Endometrium (tissue), 2 donors: ENCODE measurements around the gene FHIT.

Experiments used
- FAIRE-seq: peaks from 2 replicates; lab custom pipeline; 2012; peaks lifted over from hg19 to GRCh38; lab: Jason Lieb, UNC
- donor health status: control.
- donor health status: control.

The FHIT gene

GRCh38 chr3:60399861-60400845 lies 851.1 kb downstream of the FHIT start:
- FAIRE-seq: no peak

DNA sequence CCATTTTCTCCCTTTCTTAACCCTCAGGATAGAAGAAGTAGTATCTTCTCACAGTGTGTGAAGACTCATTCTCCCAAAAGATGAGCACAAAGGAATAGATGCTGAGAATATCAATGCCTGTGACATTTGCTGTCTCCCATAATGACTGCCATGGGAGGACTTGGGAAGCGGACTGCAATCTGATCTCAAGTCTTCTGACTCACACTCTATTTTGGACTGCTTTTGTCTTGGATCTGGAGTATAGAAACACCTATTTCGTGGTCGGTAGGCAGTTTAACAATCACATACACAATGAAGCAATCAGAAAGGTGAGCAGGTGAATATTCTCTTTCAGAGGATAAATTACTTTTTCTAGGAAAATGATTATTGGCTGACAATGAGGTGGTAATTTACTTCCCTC lies 852.0 kb downstream of the FHIT start:
- no peak for FAIRE-seq

DNA sequence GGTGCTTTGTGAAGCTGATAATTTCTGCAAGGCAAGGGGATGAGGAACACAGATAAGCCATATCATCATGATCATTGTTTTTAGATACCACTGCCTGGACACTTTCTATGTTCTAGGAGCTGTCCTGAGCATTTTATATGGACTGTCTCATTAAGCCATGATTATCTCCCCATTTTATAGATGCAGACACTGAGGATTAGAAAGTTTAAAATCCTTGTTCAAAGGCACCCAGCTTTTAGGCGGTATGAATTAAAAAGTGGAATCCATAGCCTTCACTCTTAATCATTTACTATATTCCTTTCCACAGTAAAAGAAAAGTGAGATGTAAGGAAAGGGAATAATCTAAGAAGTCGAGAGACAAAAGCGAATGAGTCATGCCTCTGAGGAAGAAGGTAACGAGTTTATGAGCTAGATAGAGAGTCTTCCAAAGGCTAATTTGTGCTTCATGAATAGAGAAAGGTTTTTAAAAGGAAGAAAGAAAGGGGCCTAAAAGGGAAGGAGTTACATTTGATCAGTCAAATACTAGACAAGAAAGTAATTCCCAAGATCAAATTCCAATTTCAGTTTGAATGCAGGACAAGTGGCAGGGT lies 856.0 kb downstream of the FHIT start:
- no peak for FAIRE-seq

- no peak for FAIRE-seq
Observed at GRCh38 chr3:60393946-60394345, 857.3 kb downstream of the FHIT start.

DNA sequence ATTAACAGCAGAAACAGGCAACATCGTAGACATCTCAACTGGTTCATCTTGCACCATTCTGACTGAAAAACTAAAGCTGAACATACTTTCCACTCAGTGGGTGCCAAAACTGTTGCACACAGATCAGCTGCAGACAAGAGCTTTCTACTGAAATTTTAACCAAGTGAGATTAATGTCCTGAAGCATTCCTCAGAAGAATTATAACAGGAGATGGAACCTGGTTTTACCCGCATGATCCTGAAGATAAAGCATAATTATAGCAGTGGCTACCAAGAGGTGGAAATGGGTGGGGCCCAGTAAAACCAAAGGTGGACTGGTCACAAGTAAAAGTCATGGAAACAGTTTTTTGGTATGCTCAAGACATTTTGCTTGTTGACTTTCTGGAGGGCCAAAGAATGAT lies 858.8 kb downstream of the FHIT start:
- no peak for FAIRE-seq

DNA sequence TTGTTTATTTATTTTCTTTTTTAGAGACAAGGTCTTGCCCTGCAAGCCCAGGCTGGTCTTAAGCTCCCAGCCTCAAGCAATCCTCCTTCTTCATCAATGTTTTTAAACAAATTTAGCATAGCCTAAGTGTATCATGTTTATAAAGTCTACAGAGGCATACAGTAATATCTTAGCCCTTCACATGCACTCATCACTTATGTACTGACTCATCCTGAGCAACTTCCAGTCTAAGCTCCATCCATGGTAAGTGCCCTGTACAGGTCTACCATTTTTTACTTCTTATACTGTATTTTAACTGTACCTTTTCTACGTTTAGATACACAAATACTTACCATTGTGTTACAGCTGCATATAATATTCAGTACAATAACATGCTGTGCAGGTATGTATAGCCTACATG lies 860.0 kb downstream of the FHIT start:
- FAIRE-seq: no peak

DNA sequence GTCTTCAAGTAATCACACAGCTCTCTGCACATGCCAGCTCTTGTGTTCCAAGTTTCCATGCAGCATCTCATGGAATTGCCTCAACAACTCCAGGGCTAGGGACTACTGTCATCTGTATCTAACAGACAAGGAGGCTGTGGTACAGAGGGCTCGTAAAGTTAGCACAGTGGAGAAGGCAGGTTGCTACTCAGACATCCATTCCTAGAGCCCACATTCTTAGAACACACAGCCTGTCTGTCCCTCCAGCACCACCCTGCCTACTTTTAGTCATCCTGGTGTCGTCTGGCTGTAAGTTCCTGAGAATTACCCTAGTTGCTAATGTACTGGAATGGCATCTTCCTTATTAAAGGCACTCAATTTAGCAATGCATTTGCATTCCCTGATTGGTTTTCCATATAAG lies 862.5 kb downstream of the FHIT start:
- no peak for FAIRE-seq

DNA sequence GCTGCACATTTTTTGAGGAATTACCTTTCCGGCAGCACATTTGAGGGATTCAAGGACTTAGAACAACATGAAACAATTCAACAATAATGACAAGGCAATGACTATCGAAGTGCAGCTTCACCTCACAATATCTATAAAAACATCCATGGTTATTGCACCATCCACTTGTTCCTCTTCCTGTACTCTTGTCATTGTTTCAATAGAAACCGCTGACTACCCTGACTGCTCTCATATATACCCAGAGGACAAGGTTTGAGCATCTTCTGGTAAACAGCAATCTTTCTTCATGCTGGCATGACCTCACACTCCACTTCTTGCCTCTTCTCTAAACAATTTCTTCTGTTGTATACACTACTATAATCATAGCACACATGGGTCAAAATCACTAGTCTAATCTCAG lies 864.9 kb downstream of the FHIT start:
- no peak for FAIRE-seq

DNA sequence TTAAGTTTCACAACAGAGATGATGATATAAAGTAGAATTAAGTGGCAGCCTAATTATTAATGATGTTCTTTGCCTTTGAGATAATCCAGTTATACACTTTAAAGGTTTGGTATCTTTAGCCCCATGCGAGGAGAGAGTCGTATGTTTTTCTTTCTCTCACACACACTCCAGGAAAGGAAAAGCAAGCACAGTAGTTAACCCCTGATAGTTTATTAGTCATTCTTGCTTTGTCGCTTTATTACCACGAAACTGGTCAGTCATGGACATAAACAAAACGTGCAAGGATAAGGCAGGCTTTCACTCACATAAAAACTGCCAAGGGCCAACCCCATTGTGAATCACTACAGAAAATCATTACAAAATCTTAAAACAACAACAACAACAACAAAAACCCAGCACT lies 866.9 kb downstream of the FHIT start:
- no peak for FAIRE-seq

DNA sequence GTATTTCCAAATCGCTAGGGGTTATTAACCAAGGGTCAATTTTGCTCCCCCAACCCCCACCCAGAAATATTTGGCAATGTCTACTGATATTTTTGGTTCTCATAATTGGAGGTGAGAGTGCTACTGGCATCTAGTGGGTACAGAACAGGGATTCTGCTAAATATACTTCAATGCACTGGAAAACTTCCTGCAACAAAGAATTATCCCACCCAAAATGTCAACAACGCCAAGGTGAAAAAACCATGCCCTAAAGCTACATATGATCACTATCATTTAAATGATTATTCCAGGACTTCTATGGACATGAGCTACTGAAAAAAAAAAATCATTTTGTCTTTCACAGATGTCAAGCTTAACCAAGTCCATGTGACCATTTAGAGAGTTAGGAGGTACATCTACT lies 867.9 kb downstream of the FHIT start:
- FAIRE-seq: no peak

DNA sequence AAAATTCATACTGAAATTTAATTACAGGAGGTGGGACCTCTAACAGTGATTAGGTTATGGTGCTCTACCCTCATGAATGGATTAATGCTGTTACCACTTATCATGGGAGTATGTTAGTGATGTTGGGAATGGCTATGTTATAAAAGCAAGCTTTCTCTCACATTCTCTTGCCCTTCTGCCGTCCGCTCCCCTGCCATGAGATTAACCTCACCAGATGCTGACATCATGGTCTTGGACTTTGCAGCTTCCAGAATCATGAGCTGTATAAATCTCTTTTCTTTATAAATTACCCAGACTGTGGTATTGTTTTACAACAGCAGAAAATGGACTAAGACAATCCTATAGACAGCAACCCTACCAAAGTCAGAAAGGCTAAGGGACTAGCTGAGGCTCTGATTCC lies 884.8 kb downstream of the FHIT start:
- FAIRE-seq: no peak

GRCh38 chr3:60365360-60365759 lies 885.9 kb downstream of the FHIT start:
- FAIRE-seq: no peak

GRCh38 chr3:60364475-60364874 lies 886.8 kb downstream of the FHIT start:
- no peak for FAIRE-seq

DNA sequence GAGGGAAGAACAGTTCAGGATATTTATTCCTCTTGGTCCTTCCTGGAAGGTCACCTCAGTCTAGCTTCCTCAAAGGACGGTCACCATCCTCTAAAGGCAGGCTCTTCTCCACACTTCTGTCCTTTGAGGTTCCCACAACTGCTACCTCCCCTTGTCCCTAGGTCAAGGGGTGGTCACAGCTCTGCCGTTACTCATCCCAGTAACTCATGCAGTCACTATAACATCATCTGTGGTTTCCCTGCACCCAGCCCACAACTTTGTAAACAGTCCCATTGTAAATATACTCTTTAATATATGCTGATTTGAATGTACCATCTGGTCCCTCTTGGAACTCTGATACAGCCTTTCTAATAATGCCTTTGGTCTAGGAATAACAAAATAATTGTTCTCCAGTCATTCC lies 887.4 kb downstream of the FHIT start:
- FAIRE-seq: no peak

DNA sequence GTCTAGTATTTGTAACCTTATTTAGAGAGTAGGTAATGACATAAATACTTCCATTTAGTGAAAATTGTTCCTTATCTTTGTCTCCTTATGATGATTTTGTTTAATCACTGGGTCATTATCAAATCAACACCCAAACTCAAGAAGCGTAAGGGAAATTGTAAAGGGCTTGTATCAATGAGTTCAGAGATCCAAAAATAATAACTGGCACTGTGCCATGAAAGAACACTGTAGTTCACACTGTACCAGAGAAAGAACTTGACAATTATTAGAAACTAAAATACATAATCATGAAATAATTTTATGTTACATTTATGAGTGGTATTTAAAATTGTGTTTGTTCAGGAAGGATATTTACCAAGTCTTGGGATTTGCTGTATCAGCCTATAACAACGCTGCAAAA lies 895.4 kb downstream of the FHIT start:
- no peak for FAIRE-seq

DNA sequence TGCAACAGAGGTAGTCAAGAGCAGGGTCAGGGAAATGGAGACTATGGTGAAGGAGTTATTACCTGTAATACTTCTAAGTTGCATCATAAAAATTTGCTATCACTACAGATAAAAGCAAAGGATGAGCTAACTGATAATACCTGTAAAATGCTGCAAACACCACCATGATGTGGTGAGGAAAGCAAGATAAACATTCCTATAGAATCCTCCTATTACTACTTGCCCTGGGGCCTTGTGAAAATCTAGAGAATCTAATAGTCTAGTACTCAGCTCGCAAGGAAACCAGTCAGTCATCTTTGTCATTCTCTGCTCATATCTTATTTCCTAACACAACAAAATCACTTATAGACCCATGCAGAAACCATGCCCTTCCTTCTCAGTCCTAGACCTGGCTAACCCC lies 899.8 kb downstream of the FHIT start:
- FAIRE-seq: no peak

GRCh38 chr3:60344340-60344739 lies 906.9 kb downstream of the FHIT start:
- no peak for FAIRE-seq

- no peak for FAIRE-seq
Observed at GRCh38 chr3:60343831-60344230, 907.4 kb downstream of the FHIT start.

DNA sequence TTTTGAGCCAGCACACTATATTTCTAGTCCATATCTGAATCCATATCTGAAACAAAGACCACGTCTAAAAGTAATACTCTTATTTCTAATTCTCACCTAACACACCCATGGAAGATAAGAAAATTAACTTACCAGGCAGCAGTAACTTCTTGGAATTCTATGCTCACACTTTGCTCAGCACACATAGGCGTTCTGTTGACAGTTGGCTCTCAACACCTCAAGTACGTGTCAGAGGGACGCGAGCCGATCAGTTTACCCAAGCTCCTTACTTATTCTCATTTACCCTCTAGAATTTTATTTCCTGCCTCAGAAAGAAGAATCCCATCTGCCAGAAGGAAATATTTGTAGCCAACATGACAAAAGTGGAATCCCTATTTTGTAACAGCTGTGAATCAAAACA lies 911.9 kb downstream of the FHIT start:
- no peak for FAIRE-seq

- FAIRE-seq: no peak
Observed at GRCh38 chr3:60337421-60337820, 913.8 kb downstream of the FHIT start.

- no peak for FAIRE-seq
Observed at GRCh38 chr3:60336061-60336460, 915.2 kb downstream of the FHIT start.

- FAIRE-seq: no peak
Observed at GRCh38 chr3:60333710-60334109, 917.5 kb downstream of the FHIT start.

- no peak for FAIRE-seq
Observed at GRCh38 chr3:60330107-60330506, 921.1 kb downstream of the FHIT start.
